ENCODE results near the gene PACRG.

DNA sequence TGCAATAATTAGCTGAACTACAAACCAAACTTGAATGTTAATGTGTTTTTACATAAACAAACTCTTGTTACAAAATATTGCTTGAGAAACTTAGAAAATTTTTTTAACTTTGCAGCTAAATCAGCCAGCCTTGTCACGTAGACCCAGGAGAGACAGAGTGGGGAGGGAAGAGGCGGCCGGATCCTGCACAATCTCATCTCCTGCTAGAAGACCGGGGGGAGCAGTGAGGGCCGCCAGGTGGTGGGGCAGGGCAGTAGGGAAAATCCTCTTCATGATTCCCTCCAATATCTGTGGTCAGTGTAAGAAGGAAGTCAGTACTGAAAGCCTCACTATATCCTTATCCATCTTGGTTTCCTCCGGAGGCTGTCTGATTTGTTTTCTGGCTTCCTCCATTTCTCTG is 193.3 kb downstream of the PACRG start:
- TF ChIP-seq, protein P1, sequence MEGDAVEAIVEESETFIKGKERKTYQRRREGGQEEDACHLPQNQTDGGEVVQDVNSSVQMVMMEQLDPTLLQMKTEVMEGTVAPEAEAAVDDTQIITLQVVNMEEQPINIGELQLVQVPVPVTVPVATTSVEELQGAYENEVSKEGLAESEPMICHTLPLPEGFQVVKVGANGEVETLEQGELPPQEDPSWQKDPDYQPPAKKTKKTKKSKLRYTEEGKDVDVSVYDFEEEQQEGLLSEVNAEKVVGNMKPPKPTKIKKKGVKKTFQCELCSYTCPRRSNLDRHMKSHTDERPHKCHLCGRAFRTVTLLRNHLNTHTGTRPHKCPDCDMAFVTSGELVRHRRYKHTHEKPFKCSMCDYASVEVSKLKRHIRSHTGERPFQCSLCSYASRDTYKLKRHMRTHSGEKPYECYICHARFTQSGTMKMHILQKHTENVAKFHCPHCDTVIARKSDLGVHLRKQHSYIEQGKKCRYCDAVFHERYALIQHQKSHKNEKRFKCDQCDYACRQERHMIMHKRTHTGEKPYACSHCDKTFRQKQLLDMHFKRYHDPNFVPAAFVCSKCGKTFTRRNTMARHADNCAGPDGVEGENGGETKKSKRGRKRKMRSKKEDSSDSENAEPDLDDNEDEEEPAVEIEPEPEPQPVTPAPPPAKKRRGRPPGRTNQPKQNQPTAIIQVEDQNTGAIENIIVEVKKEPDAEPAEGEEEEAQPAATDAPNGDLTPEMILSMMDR (IDR thresholded peaks at IDR 0.05 in 2 of 3, conservative IDR thresholded peaks at IDR 0.05 in 1 of 3; ENCODE audit: control insufficient read depth in 2 of 3, extremely low read depth in 1 of 3, insufficient read depth in 1 of 3, low read depth in 3 of 3, low read length in 3 of 3) = no peak
- no peak for TF ChIP-seq MXI1 (IDR thresholded peaks at IDR 0.05; ENCODE audit: low read depth, low read length)
- no peak for TF ChIP-seq POLR2AphosphoS2 (IDR thresholded peaks at IDR 0.05; ENCODE audit: low read depth, low read length)
- TF ChIP-seq, protein P2, sequence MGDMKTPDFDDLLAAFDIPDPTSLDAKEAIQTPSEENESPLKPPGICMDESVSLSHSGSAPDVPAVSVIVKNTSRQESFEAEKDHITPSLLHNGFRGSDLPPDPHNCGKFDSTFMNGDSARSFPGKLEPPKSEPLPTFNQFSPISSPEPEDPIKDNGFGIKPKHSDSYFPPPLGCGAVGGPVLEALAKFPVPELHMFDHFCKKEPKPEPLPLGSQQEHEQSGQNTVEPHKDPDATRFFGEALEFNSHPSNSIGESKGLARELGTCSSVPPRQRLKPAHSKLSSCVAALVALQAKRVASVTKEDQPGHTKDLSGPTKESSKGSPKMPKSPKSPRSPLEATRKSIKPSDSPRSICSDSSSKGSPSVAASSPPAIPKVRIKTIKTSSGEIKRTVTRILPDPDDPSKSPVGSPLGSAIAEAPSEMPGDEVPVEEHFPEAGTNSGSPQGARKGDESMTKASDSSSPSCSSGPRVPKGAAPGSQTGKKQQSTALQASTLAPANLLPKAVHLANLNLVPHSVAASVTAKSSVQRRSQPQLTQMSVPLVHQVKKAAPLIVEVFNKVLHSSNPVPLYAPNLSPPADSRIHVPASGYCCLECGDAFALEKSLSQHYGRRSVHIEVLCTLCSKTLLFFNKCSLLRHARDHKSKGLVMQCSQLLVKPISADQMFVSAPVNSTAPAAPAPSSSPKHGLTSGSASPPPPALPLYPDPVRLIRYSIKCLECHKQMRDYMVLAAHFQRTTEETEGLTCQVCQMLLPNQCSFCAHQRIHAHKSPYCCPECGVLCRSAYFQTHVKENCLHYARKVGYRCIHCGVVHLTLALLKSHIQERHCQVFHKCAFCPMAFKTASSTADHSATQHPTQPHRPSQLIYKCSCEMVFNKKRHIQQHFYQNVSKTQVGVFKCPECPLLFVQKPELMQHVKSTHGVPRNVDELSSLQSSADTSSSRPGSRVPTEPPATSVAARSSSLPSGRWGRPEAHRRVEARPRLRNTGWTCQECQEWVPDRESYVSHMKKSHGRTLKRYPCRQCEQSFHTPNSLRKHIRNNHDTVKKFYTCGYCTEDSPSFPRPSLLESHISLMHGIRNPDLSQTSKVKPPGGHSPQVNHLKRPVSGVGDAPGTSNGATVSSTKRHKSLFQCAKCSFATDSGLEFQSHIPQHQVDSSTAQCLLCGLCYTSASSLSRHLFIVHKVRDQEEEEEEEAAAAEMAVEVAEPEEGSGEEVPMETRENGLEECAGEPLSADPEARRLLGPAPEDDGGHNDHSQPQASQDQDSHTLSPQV (IDR thresholded peaks at IDR 0.05) = no peak
- TF ChIP-seq EP300 (IDR thresholded peaks at IDR 0.05; ENCODE audit: borderline replicate concordance in 1 of 2, control insufficient read depth in 1 of 2, low read depth in 2 of 2, low read length in 2 of 2) = no peak
- TF ChIP-seq TAF1 (IDR thresholded peaks at IDR 0.05; ENCODE audit: borderline replicate concordance, low read depth, low read length) = no peak
